K562 (cell line): ENCODE data around the gene ACOX2. TPM values are rescaled to one million over a fixed set of nuclear protein-coding genes. Genes with fewer than 3 reads are reported as not detected.

Source experiments
- ATAC-seq: fragments of 200-7000 bp; cut with Tn5 transposase; 3 replicates; pipeline ENCODE4 v1.9.1; 2020; ENCODE audit warnings: moderate library complexity
- BruUV-seq: library from RNA; stranded (reverse); fragments of 400-500 nt; replicated peaks from 2 replicates; lab custom pipeline; 2021; lab: Mats Ljungman, UMichigan
- CTCF ChIA-PET: fragments of 300-600 bp; formaldehyde crosslinking; extraction: SDS; loops from one replicate; lab custom pipeline; 2021; ENCODE audit warnings: low intra/inter-chr PET ratio; lab: Yijun Ruan, JAX
- POLR2A ChIA-PET: fragments of 300-600, 350-650 bp; sonication (Branson Sonifier 250); formaldehyde crosslinking; extraction: SDS; loops from one replicate; lab custom pipeline; 2021; ENCODE audit warnings: antibody characterized with exemption, inconsistent platforms; lab: Yijun Ruan, JAX
- DNase-seq, 4 experiments: peaks; one replicate each; pipeline versions ENCODE4 v3.0.0 to v3.0.0-alpha.2; 2011 to 2018; ENCODE audit warnings: low spot score in 3 of 4, mixed read lengths in 3 of 4; ENCODE audit errors: extremely low read depth in 1 of 4
- FAIRE-seq: peaks from 2 replicates; lab custom pipeline; 2011; peaks lifted over from hg19 to GRCh38; lab: Jason Lieb, UNC
- H2AFZ ChIP-seq: 2 replicates; pipeline ENCODE4 v1.6.0; 2011; ENCODE audit warnings: low read depth, low read length, control low read depth, inconsistent platforms
- H3K27ac ChIP-seq: fragments of 200-600 bp; 3 replicates; pipeline ENCODE4 v1.8.0; 2011; ENCODE audit warnings: low read depth, mild to moderate bottlenecking, control low read depth, inconsistent platforms, low read length, moderate library complexity, mixed read lengths; ENCODE audit errors: extremely low read depth
- H3K27me3 ChIP-seq, 2 experiments: fragments of 300-600 bp in 1 of 2; 2 replicates in 1 of 2; 3 replicates in 1 of 2; pipeline versions ENCODE4 v1.6.0 to v1.8.0; 2011; ENCODE audit warnings: inconsistent platforms in 2 of 2, low read length in 2 of 2, mild to moderate bottlenecking in 1 of 2, mixed read lengths in 1 of 2, moderate library complexity in 1 of 2; ENCODE audit not compliant: control insufficient read depth in 2 of 2, insufficient read depth in 2 of 2
- H3K36me3 ChIP-seq: fragments of 300-600 bp; 3 replicates; pipeline ENCODE4 v1.8.0; 2011; ENCODE audit warnings: mild to moderate bottlenecking, low read length, inconsistent platforms; ENCODE audit not compliant: control insufficient read depth, insufficient read depth
- H3K4me1 ChIP-seq, 2 experiments: fragments of 200-600 bp in 1 of 2; replicated peaks in 1 of 2; 2 replicates in 1 of 2; 3 replicates in 1 of 2; pipeline versions ENCODE4 v1.5.1 to v1.8.0; 2011; ENCODE audit warnings: inconsistent platforms in 2 of 2, low read length in 2 of 2, mild to moderate bottlenecking in 1 of 2, mixed read lengths in 1 of 2, moderate library complexity in 1 of 2; ENCODE audit not compliant: control insufficient read depth in 2 of 2, insufficient read depth in 2 of 2
- H3K4me2 ChIP-seq: 2 replicates; pipeline ENCODE4 v1.6.1; 2011; ENCODE audit warnings: low read length, control low read depth, inconsistent platforms, mixed read lengths; ENCODE audit not compliant: insufficient read depth
- H3K4me3 ChIP-seq: fragments of 200-600 bp; sonication (generic), shearing (Covaris generic); 2 replicates; pipeline ENCODE4 v1.5.1; 2016; ENCODE audit warnings: control low read depth, inconsistent platforms
- H3K79me2 ChIP-seq: fragments of 200-600 bp; 3 replicates; pipeline ENCODE4 v1.8.0; 2011; ENCODE audit warnings: low read length, inconsistent platforms; ENCODE audit not compliant: control insufficient read depth, insufficient read depth
- H3K9ac ChIP-seq, 2 experiments: 2 replicates each; pipeline versions ENCODE4 v1.6.0 to v1.6.1; 2011; ENCODE audit warnings: low read depth in 2 of 2, low read length in 2 of 2, control low read depth in 1 of 2, inconsistent platforms in 1 of 2, mild to moderate bottlenecking in 1 of 2, mixed read lengths in 1 of 2; ENCODE audit not compliant: insufficient read depth in 1 of 2
- H3K9me1 ChIP-seq: one replicate; pipeline ENCODE4 v1.6.0; 2011; ENCODE audit warnings: inconsistent platforms, mild to moderate bottlenecking, low read length, moderate library complexity; ENCODE audit not compliant: control insufficient read depth, insufficient read depth
- H3K9me3 ChIP-seq: replicated peaks from 2 replicates; pipeline ENCODE4 v1.5.1; 2011; ENCODE audit warnings: low read depth, low read length, inconsistent platforms; ENCODE audit not compliant: control insufficient read depth, insufficient read depth
- H4K20me1 ChIP-seq: replicated peaks from 2 replicates; pipeline ENCODE4 v1.6.1; 2011; ENCODE audit warnings: low read length, inconsistent platforms, mixed read lengths; ENCODE audit not compliant: control insufficient read depth, insufficient read depth
- MGA ChIP-seq: fragments of 450-650 bp; IDR thresholded peaks from 2 replicates; pipeline ENCODE4 v1.6.1; 2016; ENCODE audit warnings: mild to moderate bottlenecking, moderate library complexity
- ZFPM2 ChIP-seq: fragments of 250-450 bp; sonication (Bioruptor Pico); IDR thresholded peaks from 2 replicates; pipeline ENCODE4 v1.5.1; 2022; ENCODE audit warnings: mild to moderate bottlenecking
- ZNF584 ChIP-seq: fragments of 200-800 bp; sonication (Bioruptor generic); IDR thresholded peaks from 2 replicates; pipeline ENCODE4 v1.6.1; 2016; ENCODE audit warnings: low read depth, mild to moderate bottlenecking, missing genetic modification characterization, missing compliant biosample characterization
- WGBS: fragments of 100-300 bp; shearing (Covaris generic); methylation state at CpG from one replicate; pipeline ENCODE4 v1.1.6; 2016; ENCODE audit warnings: low coverage, mixed read lengths; ENCODE audit not compliant: insufficient coverage; ENCODE audit errors: missing lambda C conversion rate; 5-methylcytosine and 5-hydroxymethylcytosine counted together
- in situ Hi-C: fragments of 300-500 bp; cut with MboI; formaldehyde crosslinking; loops from 4 replicates; pipeline ENCODE4 v1.15.0; 2018; ENCODE audit warnings: inconsistent platforms, mixed read lengths
- intact Hi-C: fragments of 100-400 bp; cut with micrococcal nuclease; formaldehyde crosslinking; loops from 2 replicates; pipeline ENCODE4 v1.14.2; 2022
- polyA plus RNA-seq, 8 experiments: library from polyadenylated mRNA; depleted of rRNA in 4 of 8; stranded (reverse) in 5 of 8; unstranded in 3 of 8; fragments of >200 nt; fragmentation: Nextera tagmentation in 2 of 8; fragmentation: Illumina TruSeq in 1 of 8; extraction: Ambion mirVana in 2 of 8; extraction: Trizol in 1 of 8; gene quantifications; 2 replicates each; pipeline versions ENCODE4 v1.2.1 to v1.2.3, GENCODE V29; 2011 to 2014; ENCODE audit warnings: inconsistent platforms in 1 of 8, missing spikeins in 1 of 8
- total RNA-seq, 7 experiments: library from RNA; depleted of rRNA in 6 of 7; stranded (reverse); fragments of >200 nt in 6 of 7; fragmentation: Illumina TruSeq in 2 of 7; extraction: Trizol in 2 of 7; gene quantifications; 2 replicates each; pipeline versions ENCODE4 v1.2.1 to v1.2.3, GENCODE V29; 2011 to 2021; ENCODE audit warnings: low replicate concordance in 1 of 7

Gene ACOX2
- total and polyA plus RNA-seq, 9 of the 15 experiments (the other 6 are each of a cell fraction or from before 2014, with no cell fraction given), result 0.15 TPM; not detected in 8

DNA sequence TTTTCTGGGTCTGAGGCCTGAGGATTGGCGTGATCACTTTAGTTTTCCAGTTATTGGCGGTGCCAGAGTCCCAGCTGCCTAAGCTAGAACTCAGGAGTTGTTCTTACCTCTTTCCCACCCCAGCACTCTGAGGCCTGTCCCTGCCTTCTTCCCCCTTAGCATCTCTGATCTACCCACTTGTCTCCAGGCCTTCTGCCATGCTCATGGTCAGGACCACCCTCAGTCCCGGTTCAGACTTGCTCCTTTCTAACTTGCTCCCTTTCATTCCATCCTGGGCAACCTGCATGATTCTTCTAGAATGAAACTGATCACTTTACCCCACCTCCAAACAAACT is 15.7 kb downstream of the ACOX2 start:
- H2AFZ ChIP-seq, result peak overlapping the region; percentile 82
- peaks cover 15 to 25% of the 10 kb centered on the region in 2 experiments; a peak in 4 of 5 replicates for H3K4me1 ChIP-seq
- H3K27me3 ChIP-seq, result peaks cover 0 to 4% of the 10 kb centered on the region in 2 experiments; a peak in 1 of 5 replicates
- no TSS peak for BruUV-seq
- no peaks in the 10 kb centered on the region for H4K20me1 ChIP-seq
- peak overlapping the region; percentile 24; the same call in 1 of the 2 replicates for H3K4me2 ChIP-seq
- peak overlapping the region in 1 of 2 experiments; percentile 68; a peak in 2 of 4 replicates for H3K9ac ChIP-seq
- TF ChIP-seq MGA (0 out of 2 replicates have a peak, but pooled peaks have one; percentile 1), ZNF584 (CRISPR knock-in tag) (0 out of 2 replicates have a peak, but pooled peaks have one; percentile 22), ZFPM2 (CRISPR knock-in tag) (no peak)
- ATAC-seq (no peak; the same call in 2 of the 3 replicates), DNase-seq (no peak), FAIRE-seq (no peak)
- CTCF ChIA-PET, result no interaction called here
- H3K27ac ChIP-seq, result no peak overlapping the region; the same call in 2 of the 3 replicates
- intact Hi-C loops, result no loop called here
- in situ Hi-C loops, result no loop called here
- no peaks in the 10 kb centered on the region for H3K9me3 ChIP-seq
- H3K36me3 ChIP-seq, result no peaks in the 10 kb centered on the region
- H3K4me3 ChIP-seq, result no peak overlapping the region
- no peaks in the 10 kb centered on the region for H3K79me2 ChIP-seq
- H3K9me1 ChIP-seq, result no peaks in the 10 kb centered on the region
- POLR2A ChIA-PET, result interaction anchor here (2.0 kb wide), 1 partner anchor 13 kb away, joined by 6 read pairs; no protein-coding TSS in a partner anchor
- 61% methylated on average over 3 of the region's 3 CpGs for WGBS
